ENCODE data around the gene ALPK3. TPM values are rescaled to one million over a fixed set of nuclear protein-coding genes. Genes with fewer than 3 reads are reported as not detected.

The ALPK3 gene
- total and polyA plus RNA-seq, 2 donors (not counting 3 experiments of a cell fraction or from before 2014, with no cell fraction given), result 18.4 to 36.2 TPM

- Histone ChIP-seq H3K4me2 (ENCODE audit: insufficient read depth, low read length) (no peak overlapping the region), H2AFZ (ENCODE audit: low read depth, low read length) (no peak overlapping the region), H3K9me3 (replicated peaks; ENCODE audit: control insufficient read depth, insufficient read depth, low read length) (no peaks in the 10 kb centered on the region), H3K4me1 (ENCODE audit: control insufficient read depth, extremely low read depth, insufficient read depth, low read length) (no peaks in the 10 kb centered on the region), H3K9me1 (replicated peaks; ENCODE audit: control insufficient read depth, extremely low read depth, insufficient read depth, low read length) (no peaks in the 10 kb centered on the region), H3K27ac (ENCODE audit: insufficient read depth, low read depth, low read length) (no peak overlapping the region), H4K20me1 (replicated peaks; ENCODE audit: control insufficient read depth, extremely low read depth, insufficient read depth, low read length) (no peaks in the 10 kb centered on the region), H3K27me3 (ENCODE audit: control insufficient read depth in 2 of 2, insufficient read depth in 2 of 2, low read length in 2 of 2) (no peaks in the 10 kb centered on the region), H3K36me3 (ENCODE audit: control insufficient read depth in 2 of 2, extremely low read depth in 1 of 2, insufficient read depth in 2 of 2, low read length in 2 of 2) (no peaks in the 10 kb centered on the region), H3K9ac (replicated peaks; ENCODE audit: extremely low read depth, insufficient read depth, low read length) (no peak overlapping the region), H3K4me3 (replicated peaks in 1 of 3; ENCODE audit: insufficient read depth in 1 of 3, low read depth in 1 of 3, low read length in 3 of 3) (no peak overlapping the region), H3K79me2 (ENCODE audit: control insufficient read depth, insufficient read depth, low read length) (no peaks in the 10 kb centered on the region)
- no TSS peak for BruUV-seq (replicated peaks)
- intact Hi-C loops (cut with micrococcal nuclease), result no loop called here
- DNase-seq (ENCODE audit: low read depth, low spot score) (no peak), FAIRE-seq (no peak)
- TF ChIP-seq POLR2A (IDR thresholded peaks at IDR 0.05; ENCODE audit: low read depth, low read length), result no peak
- TF ChIP-seq MYC (IDR thresholded peaks at IDR 0.05; ENCODE audit: low read depth, low read length), result no peak
- CTCF ChIA-PET, result interaction anchor here (0.8 to 0.9 kb wide), 2 partner anchors 12 to 14 kb away, joined by 3 read pairs; no protein-coding TSS in a partner anchor
- dilution Hi-C loops (cut with MboI; ENCODE audit: extremely low pct_ligation_motif_present, low sequenced_read_pairs), result no loop called here
- POLR2A ChIA-PET, result no interaction called here
Measured at GRCh38 chr15:84811151-84811550, 6.0 kb upstream of the ALPK3 start.

GRCh38 chr15:84811828-84812227 is 5.3 kb upstream of the ALPK3 start:
- ChIA-PET CTCF (interaction anchor here (0.9 kb wide), 1 partner anchor 13 kb away, joined by 3 read pairs; no protein-coding TSS in a partner anchor), POLR2A (interaction anchor here (0.6 kb wide), 1 partner anchor 88 kb away, joined by 3 read pairs; no protein-coding TSS in a partner anchor)
- intact Hi-C loops (cut with micrococcal nuclease), result no loop called here
- Histone ChIP-seq H3K4me1 (ENCODE audit: control insufficient read depth, extremely low read depth, insufficient read depth, low read length) (peaks cover 3% of the 10 kb centered on the region), H3K27ac (ENCODE audit: insufficient read depth, low read depth, low read length) (no peak overlapping the region), H3K9me1 (replicated peaks; ENCODE audit: control insufficient read depth, extremely low read depth, insufficient read depth, low read length) (no peaks in the 10 kb centered on the region), H3K9ac (replicated peaks; ENCODE audit: extremely low read depth, insufficient read depth, low read length) (no peak overlapping the region), H3K36me3 (ENCODE audit: control insufficient read depth in 2 of 2, extremely low read depth in 1 of 2, insufficient read depth in 2 of 2, low read length in 2 of 2) (no peaks in the 10 kb centered on the region), H4K20me1 (replicated peaks; ENCODE audit: control insufficient read depth, extremely low read depth, insufficient read depth, low read length) (no peaks in the 10 kb centered on the region), H3K27me3 (ENCODE audit: control insufficient read depth in 2 of 2, insufficient read depth in 2 of 2, low read length in 2 of 2) (no peaks in the 10 kb centered on the region), H3K4me2 (ENCODE audit: insufficient read depth, low read length) (no peak overlapping the region), H2AFZ (ENCODE audit: low read depth, low read length) (no peak overlapping the region), H3K9me3 (replicated peaks; ENCODE audit: control insufficient read depth, insufficient read depth, low read length) (no peaks in the 10 kb centered on the region), H3K4me3 (replicated peaks in 1 of 3; ENCODE audit: insufficient read depth in 1 of 3, low read depth in 1 of 3, low read length in 3 of 3) (no peak overlapping the region), H3K79me2 (ENCODE audit: control insufficient read depth, insufficient read depth, low read length) (no peaks in the 10 kb centered on the region)
- no peak for DNase-seq (ENCODE audit: low read depth, low spot score)
- BruUV-seq (replicated peaks), result no TSS peak
- TF ChIP-seq FOS (IDR thresholded peaks at IDR 0.05; ENCODE audit: borderline replicate concordance, insufficient read depth, low read length), result no peak
- TF ChIP-seq GATA2 (IDR thresholded peaks at IDR 0.05; ENCODE audit: insufficient read depth, insufficient read length, low read depth, low read length), result no peak
- no peak for TF ChIP-seq POLR2A (IDR thresholded peaks at IDR 0.05; ENCODE audit: low read depth, low read length)
- TF ChIP-seq MYC (IDR thresholded peaks at IDR 0.05; ENCODE audit: low read depth, low read length), result no peak
- TF ChIP-seq JUN (IDR thresholded peaks at IDR 0.05; ENCODE audit: borderline replicate concordance, insufficient read depth, insufficient read length, low read depth), result no peak
- no peak for TF ChIP-seq CTCF (IDR thresholded peaks at IDR 0.05; ENCODE audit: extremely low read depth in 1 of 2, insufficient read depth in 1 of 2, low read depth in 1 of 2, low read length in 2 of 2)
- no peak for TF ChIP-seq MAX (IDR thresholded peaks at IDR 0.05; ENCODE audit: insufficient read depth, insufficient read length)
- TF ChIP-seq EZH2 (IDR thresholded peaks at IDR 0.05; ENCODE audit: borderline replicate concordance, low read depth, low read length, severe bottlenecking), result no peak
- TF ChIP-seq POLR2AphosphoS5 (IDR thresholded peaks at IDR 0.05; ENCODE audit: insufficient read depth, low read depth, low read length), result no peak
- FAIRE-seq, result no peak
- dilution Hi-C loops (cut with MboI; ENCODE audit: extremely low pct_ligation_motif_present, low sequenced_read_pairs), result no loop called here

Measured in endothelial cell of umbilical vein (primary cell).